Stimulated activated CD8-positive, alpha-beta memory T cell treated with anti-CD3 and anti-CD28 coated beads, Interleukin-7, amount 100 ng/mL, for 24 hours (primary cell): Measurements from ENCODE around the gene PAN3.
"Not testable (repeated sequence)": the region's sequence is repeated elsewhere in the genome, so short reads cannot be mapped to it uniquely, and the experiment has no call there.

Experiments
- DNase-seq: peaks from one replicate; pipeline ENCODE4 v3.0.0-alpha.2; 2020; ENCODE audit warnings: low read depth

PAN3 gene

GRCh38 chr13:28138012-28138755, at the start of gene PAN3:
Gene PAN3 (plus strand): TSS chr13:28138545. CDS start chr13:28138658, 113 bp downstream.
- DNase-seq = peak; percentile 87

- no peak for DNase-seq
Observed at GRCh38 chr13:28089065-28089464, 49.3 kb upstream of the PAN3 start.

- DNase-seq = no peak
Observed at GRCh38 chr13:28092431-28092830, 45.9 kb upstream of the PAN3 start.

- DNase-seq = no peak
Observed at GRCh38 chr13:28093881-28094280, 44.5 kb upstream of the PAN3 start.

GRCh38 chr13:28094306-28094705, 44.0 kb upstream of the PAN3 start:
- DNase-seq = no peak

- no peak for DNase-seq
Observed at GRCh38 chr13:28097503-28097902, 40.8 kb upstream of the PAN3 start.

- no peak for DNase-seq
Observed at GRCh38 chr13:28099396-28100149, 38.8 kb upstream of the PAN3 start.

- DNase-seq = no peak
Observed at GRCh38 chr13:28100150-28101121, 37.9 kb upstream of the PAN3 start, which contains the start of gene FLT3. Gene FLT3 (minus strand): TSS chr13:28100576. CDS start chr13:28100510, 66 bp downstream.

- not testable (repeated sequence) for DNase-seq
Observed at GRCh38 chr13:28101886-28102285, 36.5 kb upstream of the PAN3 start.

- no peak for DNase-seq
Observed at GRCh38 chr13:28106976-28107375, 31.4 kb upstream of the PAN3 start.

GRCh38 chr13:28110414-28110813, 27.9 kb upstream of the PAN3 start:
- DNase-seq = no peak

GRCh38 chr13:28116736-28117135, 21.6 kb upstream of the PAN3 start:
- no peak for DNase-seq

GRCh38 chr13:28117689-28118377, 20.5 kb upstream of the PAN3 start:
- DNase-seq = no peak

- no peak for DNase-seq
Observed at GRCh38 chr13:28120317-28120716, 18.0 kb upstream of the PAN3 start.

- no peak for DNase-seq
Observed at GRCh38 chr13:28121224-28121623, 17.1 kb upstream of the PAN3 start.

- DNase-seq = no peak
Observed at GRCh38 chr13:28128030-28128429, 10.3 kb upstream of the PAN3 start.

- DNase-seq = no peak
Observed at GRCh38 chr13:28128926-28129325, 9.4 kb upstream of the PAN3 start.

GRCh38 chr13:28129911-28130693, 8.2 kb upstream of the PAN3 start:
- no peak for DNase-seq

- DNase-seq = no peak
Observed at GRCh38 chr13:28131646-28132045, 6.7 kb upstream of the PAN3 start.

- no peak for DNase-seq
Observed at GRCh38 chr13:28136916-28137315, 1.4 kb upstream of the PAN3 start.

- no peak for DNase-seq
Observed at GRCh38 chr13:28137596-28137995, 749 bp upstream of the PAN3 start.
